H54 (cell line): ENCODE measurements around the gene ABCC5.
"Not testable (repeated sequence)": the region's sequence is repeated elsewhere in the genome, so short reads cannot be mapped to it uniquely, and the experiment has no call there.

Experiments
- DNase-seq: peaks from one replicate; pipeline ENCODE4 v3.0.0; 2011; ENCODE audit warnings: low spot score, mixed read lengths; ENCODE audit not compliant: insufficient read length
- FAIRE-seq: peaks from 3 replicates; lab custom pipeline; 2011; peaks lifted over from hg19 to GRCh38; lab: Jason Lieb, UNC
- POLR2A ChIP-seq: IDR thresholded peaks from 2 replicates; pipeline ENCODE4 v1.6.1; 2011; ENCODE audit warnings: low read depth, mild to moderate bottlenecking, low read length

The ABCC5 gene

DNA sequence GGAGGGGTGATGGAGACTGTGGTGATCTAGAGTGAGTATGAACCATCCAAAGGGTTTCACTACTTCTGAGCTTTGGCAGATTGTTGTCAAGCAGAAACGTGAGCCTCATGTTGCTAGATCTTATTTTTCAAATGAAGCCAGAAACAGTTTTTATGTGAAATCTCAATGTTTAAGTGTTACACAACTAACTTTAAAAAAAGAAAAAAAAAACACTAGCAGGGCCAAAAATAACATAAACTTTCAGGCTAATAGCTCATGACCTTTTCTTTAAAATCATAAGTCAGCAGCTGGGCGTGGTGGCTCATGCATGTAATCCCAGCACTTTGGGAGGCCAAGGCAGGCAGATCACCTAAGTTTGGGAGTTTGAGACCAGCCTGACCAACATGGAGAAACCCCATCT, 11.8 kb upstream of the ABCC5 start:
- no peak for TF ChIP-seq POLR2A
- no peak for FAIRE-seq
- DNase-seq, result no peak

DNA sequence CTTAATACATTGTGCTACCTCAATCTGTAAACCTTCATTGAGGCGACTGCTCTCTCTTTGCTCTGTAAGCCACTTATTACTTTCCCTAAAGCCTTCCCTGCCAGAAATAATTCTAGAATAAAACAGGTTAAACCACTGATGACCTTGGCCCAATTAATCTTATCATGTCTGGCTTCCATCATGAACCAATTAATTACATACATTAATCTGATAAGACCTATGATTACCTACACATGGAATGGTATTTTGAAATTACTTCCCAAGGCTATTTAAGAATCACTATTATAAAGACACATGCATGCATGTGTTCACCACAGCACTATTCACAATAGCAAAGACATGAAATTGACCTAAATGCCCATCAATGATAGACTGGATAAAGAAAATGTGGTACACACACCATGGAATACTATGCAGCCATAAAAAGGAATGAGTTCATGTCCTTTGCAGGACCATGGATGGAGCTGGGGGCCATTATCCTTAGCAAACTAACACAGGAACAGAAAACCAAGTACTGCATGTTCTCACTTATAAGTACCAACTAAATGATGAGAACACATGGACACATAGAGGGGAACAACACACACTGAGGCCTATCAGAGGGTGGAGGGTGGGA, 10.7 kb upstream of the ABCC5 start:
- DNase-seq, FAIRE-seq: not testable (repeated sequence)

DNA sequence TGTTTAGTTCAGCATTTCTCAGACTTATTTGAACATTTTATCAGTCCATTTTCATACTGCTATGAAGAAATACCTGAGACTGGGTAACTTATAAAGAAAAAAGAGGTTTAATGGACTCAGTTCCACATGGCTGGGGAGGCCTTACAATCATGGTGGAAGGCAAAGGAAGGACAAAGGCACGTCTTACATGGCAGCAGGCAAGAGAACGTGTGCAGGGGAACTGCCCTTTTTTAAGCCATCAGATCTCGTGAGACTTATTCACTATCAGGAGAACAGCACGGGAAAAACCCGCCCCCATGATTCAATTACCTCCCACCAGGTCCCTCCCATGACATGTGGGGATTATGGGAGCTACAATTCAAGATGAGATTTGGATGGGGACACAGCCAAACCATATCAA, 7.6 kb upstream of the ABCC5 start:
- DNase-seq, FAIRE-seq: not testable (repeated sequence)

GRCh38 chr3:184022323-184022722, 4.6 kb upstream of the ABCC5 start:
- no peak for FAIRE-seq
- TF ChIP-seq POLR2A, result no peak
- DNase-seq, result no peak

DNA sequence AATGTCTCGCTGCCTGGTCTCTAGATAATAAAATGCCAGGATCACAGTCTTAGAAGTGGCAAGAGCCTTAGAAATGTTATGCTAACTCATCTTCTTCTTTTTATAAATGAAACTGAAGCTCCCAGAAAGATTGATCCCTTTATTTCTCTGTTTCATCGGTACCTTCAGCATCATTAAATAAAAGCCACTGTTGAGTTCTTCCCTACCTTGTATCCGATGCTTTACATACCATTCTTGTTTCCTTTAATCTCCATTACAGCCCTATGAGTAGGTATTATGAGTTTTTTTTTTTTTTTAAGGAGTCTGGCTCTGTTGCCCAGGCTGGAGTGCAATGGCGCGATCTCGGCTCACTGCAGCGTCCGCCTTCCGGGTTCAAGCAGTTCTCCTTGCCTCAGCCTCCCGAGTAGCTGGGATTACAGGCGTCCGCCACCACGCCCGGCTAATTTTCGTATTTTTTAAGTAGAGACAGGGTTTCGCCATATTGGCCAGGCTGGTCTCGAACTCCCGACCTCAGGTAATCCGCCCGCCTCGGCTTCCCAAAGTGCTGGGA, 815 bp upstream of the ABCC5 start:
- no peak for TF ChIP-seq POLR2A
- DNase-seq (no peak), FAIRE-seq (no peak)

DNA sequence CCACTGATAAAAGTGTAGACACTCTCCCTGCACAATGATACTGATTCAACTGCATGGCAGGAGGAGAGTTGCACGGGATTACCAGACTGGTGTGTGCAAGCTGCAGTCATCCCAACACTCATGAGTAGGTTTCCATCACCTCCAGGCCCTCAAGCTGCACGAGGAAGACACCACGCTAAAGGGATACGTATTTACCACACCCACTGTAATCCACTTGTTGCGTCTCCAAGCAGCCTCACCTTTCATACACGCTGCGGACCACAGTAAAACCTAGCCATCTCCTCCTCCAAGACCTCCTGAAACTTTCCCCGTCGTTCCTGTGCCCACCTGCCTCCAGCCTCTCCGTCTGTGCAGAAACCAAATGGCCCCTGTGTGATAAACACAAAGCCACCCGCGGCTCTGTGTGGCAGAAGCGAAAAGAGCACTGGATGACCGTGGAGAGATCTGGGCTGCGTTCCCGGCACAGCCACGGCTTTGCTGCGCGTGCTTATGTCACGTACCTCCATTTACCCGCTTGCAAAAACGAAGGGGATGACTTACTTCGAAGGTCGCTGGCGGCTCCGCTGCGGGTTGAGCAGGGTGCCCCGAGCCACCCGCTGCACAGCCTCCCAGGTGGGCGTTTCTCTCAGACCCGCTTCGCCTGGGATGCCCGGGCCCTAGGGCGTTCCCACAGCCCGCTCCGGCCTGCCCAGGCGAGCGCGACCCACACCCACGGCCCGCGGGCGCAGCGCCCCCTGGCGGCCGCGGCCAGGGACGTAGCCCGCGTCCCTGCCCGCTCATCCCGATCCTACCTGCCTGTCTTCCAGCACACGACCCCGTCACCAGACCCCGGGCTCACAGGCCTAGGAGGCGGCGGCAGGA, 643 bp downstream of the ABCC5 start:
- peak; percentile 11 for FAIRE-seq
- DNase-seq, result peak; percentile 82
- TF ChIP-seq POLR2A, result 0 out of 2 replicates have a peak, but pooled peaks have one; percentile 20

GRCh38 chr3:184016169-184016570, 1.5 kb downstream of the ABCC5 start:
- DNase-seq (no peak), FAIRE-seq (no peak)
- TF ChIP-seq POLR2A, result no peak

GRCh38 chr3:184015381-184016019, 2.2 kb downstream of the ABCC5 start:
- TF ChIP-seq POLR2A, result no peak
- FAIRE-seq (no peak), DNase-seq (no peak)

DNA sequence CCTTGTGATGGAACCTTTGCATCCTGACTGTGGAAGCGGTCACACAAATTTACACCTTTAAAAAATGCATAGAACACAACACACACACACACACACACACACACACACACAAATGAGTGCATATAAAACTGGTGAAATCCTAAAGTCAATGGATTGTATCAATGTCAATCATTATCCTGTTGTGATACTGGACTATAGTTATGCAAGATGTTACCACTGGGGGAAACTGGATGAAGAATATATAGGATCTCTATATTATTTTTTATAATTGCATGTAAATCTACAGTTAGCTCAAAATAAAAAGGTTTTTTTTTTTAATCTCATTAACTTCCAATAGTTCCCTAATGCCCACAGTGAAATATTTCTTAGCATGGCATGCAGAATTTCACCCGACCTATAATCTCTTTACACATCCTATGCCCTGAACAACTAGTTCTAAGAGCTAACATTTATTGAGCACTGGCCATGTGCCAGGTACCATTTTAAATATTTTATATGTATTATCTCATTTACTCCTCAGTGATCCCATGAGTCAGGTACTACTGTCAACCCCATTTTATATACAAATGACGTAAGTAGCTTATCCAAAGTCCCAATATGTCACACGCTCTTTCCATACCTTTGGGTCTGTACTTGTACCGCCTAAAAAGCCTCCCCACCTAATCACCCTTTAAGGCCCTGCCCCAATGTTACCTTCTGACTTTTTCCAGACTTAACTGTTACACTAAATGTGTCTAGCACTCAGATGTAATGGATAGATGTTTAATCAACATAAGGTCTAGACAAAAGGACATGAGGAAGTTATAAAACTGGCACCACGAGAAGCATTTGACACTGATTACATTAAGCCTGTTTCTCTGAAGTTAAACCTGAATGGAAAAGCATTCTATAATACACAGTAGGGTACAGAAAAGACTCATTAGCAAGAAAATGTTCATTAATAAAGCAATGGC, 5.5 kb downstream of the ABCC5 start:
- no peak for DNase-seq
- TF ChIP-seq POLR2A, result no peak
- peak; percentile 62 for FAIRE-seq

DNA sequence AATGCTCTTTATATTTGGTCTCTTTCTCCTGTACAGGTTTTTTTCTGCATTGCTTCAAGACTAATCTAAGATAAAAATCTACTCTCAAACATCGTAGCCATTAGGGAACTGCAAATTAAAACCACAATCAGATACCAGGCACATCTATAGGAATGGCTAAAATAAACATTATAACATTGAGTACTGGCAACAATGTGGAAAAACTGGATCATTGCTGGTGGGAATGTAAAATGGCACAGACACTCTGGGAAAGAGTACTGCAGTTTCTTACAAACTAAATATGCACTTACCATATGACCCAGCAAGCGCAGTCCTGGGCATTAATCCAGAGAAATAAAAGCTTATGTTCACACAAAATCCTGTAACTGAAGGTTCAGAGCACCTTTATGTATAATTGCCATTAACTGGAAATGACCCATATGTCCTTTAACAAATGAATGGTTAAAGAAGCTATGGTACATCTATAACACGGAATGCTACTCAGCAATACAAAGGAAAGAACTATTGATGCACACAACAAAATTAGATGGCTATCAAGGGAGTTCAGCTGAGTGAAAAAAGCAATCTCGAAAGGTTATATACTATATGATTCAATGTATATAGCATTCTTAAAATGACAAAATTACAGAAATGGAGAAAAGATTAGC, 6.3 kb downstream of the ABCC5 start:
- DNase-seq, result no peak
- no peak for FAIRE-seq
- TF ChIP-seq POLR2A, result no peak

DNA sequence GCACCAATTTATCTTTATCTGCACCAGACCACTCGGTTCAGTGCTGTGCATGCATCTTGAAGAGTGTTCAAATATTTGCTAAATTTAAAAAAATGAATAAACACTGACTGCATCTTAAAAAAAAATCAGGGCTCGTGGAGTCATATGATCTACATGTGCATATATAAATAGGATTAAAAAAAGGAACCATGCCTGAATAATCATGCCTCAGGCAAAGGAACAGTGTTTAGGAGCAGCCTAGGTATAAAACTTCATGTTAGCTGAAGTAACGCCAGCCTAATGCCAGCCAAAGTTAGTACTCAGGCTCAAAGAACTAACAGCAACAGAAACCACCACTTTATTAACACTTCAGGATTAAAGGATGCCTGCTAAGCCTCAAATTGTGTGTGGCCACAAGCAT, 9.5 kb downstream of the ABCC5 start:
- no peak for FAIRE-seq
- no peak for TF ChIP-seq POLR2A
- no peak for DNase-seq

- not testable (repeated sequence) for FAIRE-seq, DNase-seq
Measured at GRCh38 chr3:184007143-184007813, 10.4 kb downstream of the ABCC5 start.
